A549 (cell line): Measurements from ENCODE around the gene LRRC4C. TPM values are rescaled to one million over a fixed set of nuclear protein-coding genes. Genes with fewer than 3 reads are reported as not detected.

Experiments used
- ATAC-seq, 2 experiments: fragments of 200-7000 bp in 1 of 2; fragments of >200 bp in 1 of 2; cut with Nextera tagmentation in 1 of 2; cut with Tn5 transposase in 1 of 2; 3 replicates each; pipeline versions ENCODE4 v1.8.0 to v1.9.1; 2018 to 2020; ENCODE audit warnings: mild to moderate bottlenecking in 1 of 2, moderate library complexity in 1 of 2
- CTCF ChIA-PET: fragments of 300-600 bp; sonication (Branson Sonifier 250); formaldehyde crosslinking; extraction: SDS; loops from one replicate; lab custom pipeline; 2021; ENCODE audit warnings: antibody characterized with exemption, inconsistent platforms; lab: Yijun Ruan, JAX
- POLR2A ChIA-PET: fragments of 350-600 bp; formaldehyde crosslinking; extraction: SDS; loops from one replicate; lab custom pipeline; 2021; ENCODE audit warnings: antibody characterized with exemption, inconsistent platforms; lab: Yijun Ruan, JAX
- DNase-seq, 2 experiments: peaks; one replicate each; pipeline versions ENCODE4 v3.0.0 to v3.0.0-alpha.2; 2011 to 2016; ENCODE audit warnings: low read depth in 1 of 2, low spot score in 1 of 2
- FAIRE-seq: peaks from 2 replicates; lab custom pipeline; 2011; peaks lifted over from hg19 to GRCh38; lab: Jason Lieb, UNC
- H3K27ac ChIP-seq, 2 experiments: fragments of >200 bp; sonication (Bioruptor Twin); formaldehyde crosslinking; 3 replicates each; pipeline ENCODE4 v1.5.1; 2016 to 2017
- H3K4me1 ChIP-seq: fragments of >200 bp; sonication (Bioruptor Twin); formaldehyde crosslinking; 3 replicates; pipeline ENCODE4 v1.6.1; 2016
- H3K4me2 ChIP-seq: fragments of >200 bp; sonication (Bioruptor Twin); formaldehyde crosslinking; 3 replicates; pipeline ENCODE4 v1.6.1; 2016
- H3K4me3 ChIP-seq: fragments of >200 bp; sonication (Bioruptor Twin); formaldehyde crosslinking; 3 replicates; pipeline ENCODE4 v1.5.1; 2016
- H3K9me3 ChIP-seq: fragments of >200 bp; sonication (Bioruptor Twin); formaldehyde crosslinking; 3 replicates; pipeline ENCODE4 v1.6.1; 2016
- BCL3 ChIP-seq: fragments of >200 bp; sonication (Bioruptor Twin); formaldehyde crosslinking; IDR thresholded peaks from 3 replicates; pipeline ENCODE4 v1.6.1; 2016
- CBX2 ChIP-seq: fragments of 200-600 bp; sonication (generic); IDR thresholded peaks from 2 replicates; pipeline ENCODE4 v1.6.1; 2016; ENCODE audit warnings: low read depth, mild to moderate bottlenecking, borderline replicate concordance
- CBX8 ChIP-seq: fragments of 200-600 bp; sonication (generic); IDR thresholded peaks from 2 replicates; pipeline ENCODE4 v1.6.1; 2016
- CHD4 ChIP-seq: fragments of 200-600 bp; sonication (generic); IDR thresholded peaks from 2 replicates; pipeline ENCODE4 v1.6.1; 2016; ENCODE audit warnings: antibody characterized with exemption, mild to moderate bottlenecking, borderline replicate concordance
- EHF ChIP-seq: fragments of 250-450 bp; sonication (Bioruptor Pico); IDR thresholded peaks from 2 replicates; pipeline ENCODE4 v1.5.0; 2020; ENCODE audit warnings: mild to moderate bottlenecking
- EHMT2 ChIP-seq: fragments of 200-600 bp; sonication (generic); IDR thresholded peaks from 2 replicates; pipeline ENCODE4 v1.6.1; 2016; ENCODE audit warnings: antibody characterized with exemption, low read depth, mild to moderate bottlenecking, moderate library complexity
- ESRRA ChIP-seq: fragments of 150-350 bp; IDR thresholded peaks from 2 replicates; pipeline ENCODE4 v1.6.1; 2014; ENCODE audit warnings: mild to moderate bottlenecking, low read length, borderline replicate concordance
- FOSL2 ChIP-seq, 2 experiments: fragments of 450-650 bp in 1 of 2; fragments of >200 bp in 1 of 2; sonication (Bioruptor Twin) in 1 of 2; formaldehyde crosslinking; IDR thresholded peaks; 2 replicates each; pipeline versions ENCODE4 v1.5.0 to v1.6.1; 2016 to 2020; ENCODE audit warnings: mild to moderate bottlenecking in 1 of 2, moderate library complexity in 1 of 2
- HEYL ChIP-seq: fragments of 250-450 bp; sonication (Bioruptor Pico); IDR thresholded peaks from 2 replicates; pipeline ENCODE4 v1.8.0; 2021; ENCODE audit warnings: mild to moderate bottlenecking, moderate library complexity
- HOXB5 ChIP-seq: fragments of 250-450 bp; sonication (Bioruptor Pico); IDR thresholded peaks from 2 replicates; pipeline ENCODE4 v1.5.0; 2020; ENCODE audit warnings: mild to moderate bottlenecking, moderate library complexity
- JUN ChIP-seq, 2 experiments: fragments of >200 bp; sonication (Bioruptor Twin); formaldehyde crosslinking; IDR thresholded peaks; 2 replicates in 1 of 2; 3 replicates in 1 of 2; pipeline ENCODE4 v1.6.1; 2016 to 2017
- KDM1A ChIP-seq: fragments of 200-600 bp; sonication (generic); IDR thresholded peaks from 2 replicates; pipeline ENCODE4 v1.6.1; 2016; ENCODE audit warnings: low read depth, mild to moderate bottlenecking
- KDM5A ChIP-seq: fragments of 200-600 bp; sonication (generic); IDR thresholded peaks from 2 replicates; pipeline ENCODE4 v1.6.1; 2016; ENCODE audit warnings: antibody characterized with exemption, mild to moderate bottlenecking
- MAZ ChIP-seq: fragments of 150-350 bp; IDR thresholded peaks from 2 replicates; pipeline ENCODE4 v1.6.1; 2014; ENCODE audit warnings: antibody characterized with exemption, low read depth, low read length, borderline replicate concordance
- NFE2L2 ChIP-seq: fragments of 150-350 bp; conservative IDR thresholded peaks from 2 replicates; pipeline ENCODE4 v1.6.1; 2014; ENCODE audit warnings: low read length
- NR3C1 ChIP-seq: fragments of >200 bp; sonication (Bioruptor Twin); formaldehyde crosslinking; IDR thresholded peaks from 3 replicates; pipeline ENCODE4 v1.6.1; 2017
- PHF8 ChIP-seq: fragments of 200-600 bp; sonication (generic); IDR thresholded peaks from 2 replicates; pipeline ENCODE4 v1.6.1; 2016; ENCODE audit warnings: low read depth, mild to moderate bottlenecking, antibody characterized with exemption, moderate library complexity, borderline replicate concordance
- POLR2A ChIP-seq: IDR thresholded peaks from 2 replicates; pipeline ENCODE4 v1.6.1; 2012; ENCODE audit warnings: mild to moderate bottlenecking, low read length
- RAD21 ChIP-seq, 2 experiments: fragments of >200 bp in 1 of 2; sonication (Bioruptor Twin) in 1 of 2; formaldehyde crosslinking in 1 of 2; IDR thresholded peaks in 1 of 2; conservative IDR thresholded peaks in 1 of 2; 2 replicates in 1 of 2; 3 replicates in 1 of 2; pipeline ENCODE4 v1.6.1; 2012 to 2018; ENCODE audit warnings: inconsistent platforms in 1 of 2
- RARB ChIP-seq: fragments of 250-450 bp; sonication (Bioruptor Pico); IDR thresholded peaks from 2 replicates; pipeline ENCODE4 v1.8.0; 2021; ENCODE audit warnings: mild to moderate bottlenecking, moderate library complexity
- SMC3 ChIP-seq: fragments of >200 bp; sonication (Bioruptor Twin); formaldehyde crosslinking; IDR thresholded peaks from 3 replicates; pipeline ENCODE4 v1.6.1; 2018; ENCODE audit warnings: inconsistent platforms
- SREBF2 ChIP-seq: fragments of 450-650 bp; IDR thresholded peaks from 2 replicates; pipeline ENCODE4 v1.6.1; 2014; ENCODE audit warnings: mild to moderate bottlenecking, moderate library complexity
- TP53 ChIP-seq: fragments of 250-450 bp; sonication (Bioruptor Pico); IDR thresholded peaks from 2 replicates; pipeline ENCODE4 v1.5.0; 2021; ENCODE audit warnings: mild to moderate bottlenecking, moderate library complexity
- ZC3H11A ChIP-seq: fragments of 450-650 bp; IDR thresholded peaks from 2 replicates; pipeline ENCODE4 v1.6.1; 2014; ENCODE audit warnings: antibody characterized with exemption, mild to moderate bottlenecking
- WGBS: methylation state at CpG from one replicate; pipeline ENCODE4 v1.1.6; 2017; ENCODE audit errors: missing lambda C conversion rate; 5-methylcytosine and 5-hydroxymethylcytosine counted together
- polyA plus RNA-seq, 4 experiments: library from polyadenylated mRNA; depleted of rRNA in 3 of 4; stranded (reverse); fragments of >200 nt; fragmentation: RNase III in 1 of 4; extraction: RNeasy Plus Mini Kit Qiagen cat#74134 plus additional on column Dnase treatment in 1 of 4; gene quantifications; 2 replicates in 3 of 4; 3 replicates in 1 of 4; pipeline ENCODE4 v1.2.3, GENCODE V29; 2011 to 2017
- TF ChIP-seq, protein P1 (sequence below): fragments of 250-450 bp; sonication (Bioruptor Pico); IDR thresholded peaks from 2 replicates; pipeline ENCODE4 v1.5.0; 2021; ENCODE audit warnings: mild to moderate bottlenecking, moderate library complexity, borderline replicate concordance
- TF ChIP-seq, protein P2 (sequence below): fragments of 200-600 bp; sonication (generic); IDR thresholded peaks from 2 replicates; pipeline ENCODE4 v1.6.1; 2016; ENCODE audit warnings: antibody characterized with exemption, mild to moderate bottlenecking, moderate library complexity
- TF ChIP-seq, protein P3 (sequence below): fragments of >200 bp; sonication (Bioruptor Twin); formaldehyde crosslinking; IDR thresholded peaks from 2 replicates; pipeline ENCODE4 v1.6.1; 2016
- TF ChIP-seq, protein P4 (sequence below): IDR thresholded peaks from 2 replicates; pipeline ENCODE4 v1.6.1; 2012; ENCODE audit warnings: low read depth, borderline replicate concordance
- TF ChIP-seq, protein P5 (sequence below): fragments of >200 bp; sonication (Bioruptor Twin); formaldehyde crosslinking; IDR thresholded peaks from 3 replicates; pipeline ENCODE4 v1.5.1; 2016

LRRC4C gene
- polyA plus RNA-seq, 2 of the 4 experiments (the other 2 are of a cell fraction) = not detected

DNA sequence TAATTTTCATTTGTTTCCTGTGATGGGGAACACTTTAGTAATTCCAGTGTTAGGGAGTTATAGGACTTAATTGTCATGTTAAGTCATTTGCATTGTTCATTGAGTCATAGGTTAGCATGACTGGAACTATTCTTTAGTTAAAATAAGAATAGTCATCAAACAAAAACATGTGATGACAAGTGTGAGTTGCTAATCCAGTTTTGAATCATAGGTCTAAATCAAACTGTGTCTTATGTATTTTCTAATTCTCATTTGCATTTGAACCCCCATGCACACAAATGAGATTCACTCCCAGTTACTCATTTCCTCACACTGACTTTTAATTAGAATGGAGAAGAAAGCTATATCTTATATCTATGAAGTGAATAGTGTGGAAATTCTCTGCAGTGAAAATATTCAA, 405.6 kb downstream of the LRRC4C start:
- FAIRE-seq = no peak
- H3K27ac ChIP-seq = no peak overlapping the region
- POLR2A ChIA-PET = no interaction called here
- no peak for ATAC-seq
- DNase-seq = no peak
- H3K4me1 ChIP-seq = no peaks in the 10 kb centered on the region
- no peaks in the 10 kb centered on the region; the same call in 2 of the 3 replicates for H3K9me3 ChIP-seq
- TF ChIP-seq, protein P1, sequence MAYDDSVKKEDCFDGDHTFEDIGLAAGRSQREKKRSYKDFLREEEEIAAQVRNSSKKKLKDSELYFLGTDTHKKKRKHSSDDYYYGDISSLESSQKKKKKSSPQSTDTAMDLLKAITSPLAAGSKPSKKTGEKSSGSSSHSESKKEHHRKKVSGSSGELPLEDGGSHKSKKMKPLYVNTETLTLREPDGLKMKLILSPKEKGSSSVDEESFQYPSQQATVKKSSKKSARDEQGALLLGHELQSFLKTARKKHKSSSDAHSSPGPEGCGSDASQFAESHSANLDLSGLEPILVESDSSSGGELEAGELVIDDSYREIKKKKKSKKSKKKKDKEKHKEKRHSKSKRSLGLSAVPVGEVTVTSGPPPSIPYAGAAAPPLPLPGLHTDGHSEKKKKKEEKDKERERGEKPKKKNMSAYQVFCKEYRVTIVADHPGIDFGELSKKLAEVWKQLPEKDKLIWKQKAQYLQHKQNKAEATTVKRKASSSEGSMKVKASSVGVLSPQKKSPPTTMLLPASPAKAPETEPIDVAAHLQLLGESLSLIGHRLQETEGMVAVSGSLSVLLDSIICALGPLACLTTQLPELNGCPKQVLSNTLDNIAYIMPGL = no peak
- TF ChIP-seq CBX8 (no peak), JUN (IDR thresholded peaks at IDR 0.05) (no peak), MAZ (no peak), TP53 (CRISPR knock-in tag) (no peak), POLR2A (no peak), KDM1A (no peak), ZC3H11A (no peak), HEYL (CRISPR knock-in tag) (no peak), NFE2L2 (no peak), FOSL2 (IDR thresholded peaks at IDR 0.05) (no peak), FOSL2 (CRISPR knock-in tag; IDR thresholded peaks at IDR 0.05) (no peak), SMC3 (no peak), BCL3 (no peak), SREBF2 (no peak), CBX2 (no peak), RAD21 (conservative IDR thresholded peaks at IDR 0.05 in 1 of 2, IDR thresholded peaks at IDR 0.05 in 1 of 2) (no peak), NR3C1 (no peak), CHD4 (no peak)
- TF ChIP-seq, protein P2, sequence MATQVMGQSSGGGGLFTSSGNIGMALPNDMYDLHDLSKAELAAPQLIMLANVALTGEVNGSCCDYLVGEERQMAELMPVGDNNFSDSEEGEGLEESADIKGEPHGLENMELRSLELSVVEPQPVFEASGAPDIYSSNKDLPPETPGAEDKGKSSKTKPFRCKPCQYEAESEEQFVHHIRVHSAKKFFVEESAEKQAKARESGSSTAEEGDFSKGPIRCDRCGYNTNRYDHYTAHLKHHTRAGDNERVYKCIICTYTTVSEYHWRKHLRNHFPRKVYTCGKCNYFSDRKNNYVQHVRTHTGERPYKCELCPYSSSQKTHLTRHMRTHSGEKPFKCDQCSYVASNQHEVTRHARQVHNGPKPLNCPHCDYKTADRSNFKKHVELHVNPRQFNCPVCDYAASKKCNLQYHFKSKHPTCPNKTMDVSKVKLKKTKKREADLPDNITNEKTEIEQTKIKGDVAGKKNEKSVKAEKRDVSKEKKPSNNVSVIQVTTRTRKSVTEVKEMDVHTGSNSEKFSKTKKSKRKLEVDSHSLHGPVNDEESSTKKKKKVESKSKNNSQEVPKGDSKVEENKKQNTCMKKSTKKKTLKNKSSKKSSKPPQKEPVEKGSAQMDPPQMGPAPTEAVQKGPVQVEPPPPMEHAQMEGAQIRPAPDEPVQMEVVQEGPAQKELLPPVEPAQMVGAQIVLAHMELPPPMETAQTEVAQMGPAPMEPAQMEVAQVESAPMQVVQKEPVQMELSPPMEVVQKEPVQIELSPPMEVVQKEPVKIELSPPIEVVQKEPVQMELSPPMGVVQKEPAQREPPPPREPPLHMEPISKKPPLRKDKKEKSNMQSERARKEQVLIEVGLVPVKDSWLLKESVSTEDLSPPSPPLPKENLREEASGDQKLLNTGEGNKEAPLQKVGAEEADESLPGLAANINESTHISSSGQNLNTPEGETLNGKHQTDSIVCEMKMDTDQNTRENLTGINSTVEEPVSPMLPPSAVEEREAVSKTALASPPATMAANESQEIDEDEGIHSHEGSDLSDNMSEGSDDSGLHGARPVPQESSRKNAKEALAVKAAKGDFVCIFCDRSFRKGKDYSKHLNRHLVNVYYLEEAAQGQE = no peak
- TF ChIP-seq, protein P3, sequence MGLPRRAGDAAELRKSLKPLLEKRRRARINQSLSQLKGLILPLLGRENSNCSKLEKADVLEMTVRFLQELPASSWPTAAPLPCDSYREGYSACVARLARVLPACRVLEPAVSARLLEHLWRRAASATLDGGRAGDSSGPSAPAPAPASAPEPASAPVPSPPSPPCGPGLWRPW = no peak
- H3K4me3 ChIP-seq = no peak overlapping the region
- no peak overlapping the region for H3K4me2 ChIP-seq
- CTCF ChIA-PET = no interaction called here

DNA sequence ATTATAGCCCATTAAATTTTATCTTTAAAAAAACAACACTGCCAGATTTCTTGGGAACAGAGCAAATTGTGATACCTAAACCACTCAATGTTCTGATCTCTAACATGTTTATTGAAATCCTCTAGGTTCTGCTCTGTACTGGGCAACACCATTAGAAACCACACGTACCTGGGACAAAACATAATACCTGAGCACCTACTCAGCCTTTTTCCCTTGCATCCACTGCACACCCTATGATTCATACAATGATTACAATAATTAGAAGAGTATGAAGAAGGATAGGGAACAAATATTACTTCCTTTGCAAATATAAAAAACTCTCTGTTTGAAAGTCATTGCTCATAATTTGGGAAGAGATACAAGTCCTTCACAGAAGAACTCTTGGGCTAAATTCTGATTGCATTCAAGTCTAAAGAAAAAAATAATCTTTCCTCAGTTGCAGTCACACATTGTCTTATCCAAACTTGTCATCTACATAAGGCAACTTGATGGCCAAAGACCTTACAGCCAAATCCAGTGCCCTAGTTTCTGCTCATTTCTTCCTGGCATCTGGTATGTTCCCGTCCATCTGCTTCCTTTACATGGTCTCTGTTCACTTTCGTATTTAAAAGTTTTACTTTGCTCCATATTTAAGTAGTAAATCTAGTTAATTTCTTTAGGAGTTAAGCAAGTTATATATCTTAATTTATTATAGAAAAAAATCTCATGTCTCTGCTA, 407.4 kb downstream of the LRRC4C start:
- no peak for TF ChIP-seq EHF (CRISPR knock-in tag)
- no peak for TF ChIP-seq HOXB5 (CRISPR knock-in tag)
- TF ChIP-seq, protein P4, sequence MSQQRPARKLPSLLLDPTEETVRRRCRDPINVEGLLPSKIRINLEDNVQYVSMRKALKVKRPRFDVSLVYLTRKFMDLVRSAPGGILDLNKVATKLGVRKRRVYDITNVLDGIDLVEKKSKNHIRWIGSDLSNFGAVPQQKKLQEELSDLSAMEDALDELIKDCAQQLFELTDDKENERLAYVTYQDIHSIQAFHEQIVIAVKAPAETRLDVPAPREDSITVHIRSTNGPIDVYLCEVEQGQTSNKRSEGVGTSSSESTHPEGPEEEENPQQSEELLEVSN = no peak
- no peak for TF ChIP-seq PHF8
- no peak for TF ChIP-seq NFE2L2
- no peak for TF ChIP-seq RARB
- TF ChIP-seq, protein P5, sequence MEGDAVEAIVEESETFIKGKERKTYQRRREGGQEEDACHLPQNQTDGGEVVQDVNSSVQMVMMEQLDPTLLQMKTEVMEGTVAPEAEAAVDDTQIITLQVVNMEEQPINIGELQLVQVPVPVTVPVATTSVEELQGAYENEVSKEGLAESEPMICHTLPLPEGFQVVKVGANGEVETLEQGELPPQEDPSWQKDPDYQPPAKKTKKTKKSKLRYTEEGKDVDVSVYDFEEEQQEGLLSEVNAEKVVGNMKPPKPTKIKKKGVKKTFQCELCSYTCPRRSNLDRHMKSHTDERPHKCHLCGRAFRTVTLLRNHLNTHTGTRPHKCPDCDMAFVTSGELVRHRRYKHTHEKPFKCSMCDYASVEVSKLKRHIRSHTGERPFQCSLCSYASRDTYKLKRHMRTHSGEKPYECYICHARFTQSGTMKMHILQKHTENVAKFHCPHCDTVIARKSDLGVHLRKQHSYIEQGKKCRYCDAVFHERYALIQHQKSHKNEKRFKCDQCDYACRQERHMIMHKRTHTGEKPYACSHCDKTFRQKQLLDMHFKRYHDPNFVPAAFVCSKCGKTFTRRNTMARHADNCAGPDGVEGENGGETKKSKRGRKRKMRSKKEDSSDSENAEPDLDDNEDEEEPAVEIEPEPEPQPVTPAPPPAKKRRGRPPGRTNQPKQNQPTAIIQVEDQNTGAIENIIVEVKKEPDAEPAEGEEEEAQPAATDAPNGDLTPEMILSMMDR = no peak
- no peak for TF ChIP-seq ZC3H11A
- no peak for TF ChIP-seq SMC3
- TF ChIP-seq KDM5A = no peak
- TF ChIP-seq ESRRA = no peak
- TF ChIP-seq EHMT2 = no peak
- ATAC-seq (no peak), DNase-seq (no peak), FAIRE-seq (no peak)
- no peaks in the 10 kb centered on the region; the same call in 2 of the 3 replicates for H3K9me3 ChIP-seq
- ChIA-PET POLR2A (no interaction called here), CTCF (no interaction called here)
- H3K4me1 ChIP-seq = no peaks in the 10 kb centered on the region
- 2% methylated on average over 3 of the region's 3 CpGs for WGBS
- no peak overlapping the region for H3K4me2 ChIP-seq
- H3K27ac ChIP-seq = no peak overlapping the region
- no peak overlapping the region for H3K4me3 ChIP-seq
